Activated naive CD4-positive, alpha-beta T cell treated with anti-CD3 and anti-CD28 coated beads for 36 hours (primary cell): Measurements from ENCODE around the gene CCNI2. TPM values are rescaled to one million over a fixed set of nuclear protein-coding genes. Genes with fewer than 3 reads are reported as not detected.

Experiments
- CTCF ChIA-PET: fragments of 350-600 bp; sonication (Branson Sonifier 250); formaldehyde crosslinking; loops from one replicate; lab custom pipeline; 2021; ENCODE audit warnings: antibody characterized with exemption; lab: Charles Lee
- DNase-seq: peaks from one replicate; pipeline ENCODE4 v3.0.0-alpha.2; 2020
- H3K27ac Mint-ChIP-seq: one replicate; pipeline ENCODE4 v1.8.0; 2021; ENCODE audit warnings: mild to moderate bottlenecking, mixed read lengths
- H3K27me3 Mint-ChIP-seq: one replicate; pipeline ENCODE4 v1.8.0; 2021; ENCODE audit warnings: low read depth, mixed read lengths
- H3K36me3 Mint-ChIP-seq: one replicate; pipeline ENCODE4 v1.8.0; 2021; ENCODE audit warnings: low read depth, mixed read lengths
- H3K4me1 Mint-ChIP-seq: one replicate; pipeline ENCODE4 v1.8.0; 2021; ENCODE audit warnings: low read depth, mixed read lengths
- H3K4me3 Mint-ChIP-seq: one replicate; pipeline ENCODE4 v1.8.0; 2021; ENCODE audit warnings: mild to moderate bottlenecking, moderate library complexity, mixed read lengths
- H3K9me3 Mint-ChIP-seq: one replicate; pipeline ENCODE4 v1.8.0; 2021; ENCODE audit warnings: mixed read lengths
- intact Hi-C: fragments of 100-400 bp; cut with micrococcal nuclease; formaldehyde crosslinking; loops from one replicate; pipeline ENCODE4 v1.15.1; 2023
- total RNA-seq, 2 experiments: library from RNA; stranded (reverse); gene quantifications; one replicate each; pipeline ENCODE4 v1.2.3, GENCODE V29; 2021

The CCNI2 gene
- total RNA-seq, 2 experiments from 2014 or later, result 1.4 to 2.5 TPM

- Mint-ChIP-seq H3K4me3 (no peak overlapping the region), H3K4me1 (peaks cover 36% of the 10 kb centered on the region)
- intact Hi-C loops, result loop anchor here (1.0 kb wide), 4 partner anchors 15 to 732 kb away; partner anchors contain the start of gene KIF3A
Observed at GRCh38 chr5:132751971-132752580, 4.8 kb downstream of the CCNI2 start.

GRCh38 chr5:132752581-132753125 lies 5.4 kb downstream of the CCNI2 start:
- Mint-ChIP-seq H3K27me3 (no peaks in the 10 kb centered on the region), H3K4me1 (peaks cover 36% of the 10 kb centered on the region), H3K9me3 (no peaks in the 10 kb centered on the region), H3K4me3 (no peak overlapping the region), H3K36me3 (peaks cover 6% of the 10 kb centered on the region), H3K27ac (no peak overlapping the region)
- CTCF ChIA-PET, result interaction anchor here (1.1 to 5.8 kb wide), 3 partner anchors 14 to 69 kb away, joined by 3 to 34 read pairs (median 3); no protein-coding TSS in a partner anchor
- intact Hi-C loops, result loop anchor here (1.0 kb wide), 1 partner anchor 68 kb away; no protein-coding TSS in a partner anchor
- no peak for DNase-seq

More at GRCh38 chr5:132751971-132752580, 4.8 kb downstream of the CCNI2 start:
- peaks cover 6% of the 10 kb centered on the region for H3K36me3 Mint-ChIP-seq
- CTCF ChIA-PET, result interaction anchor here (1.1 to 5.8 kb wide), 5 partner anchors 14 to 226 kb away, joined by 3 to 34 read pairs (median 5); partner anchors contain the start of gene KIF3A
- no peak overlapping the region for H3K27ac Mint-ChIP-seq
- DNase-seq, result no peak
- no peaks in the 10 kb centered on the region for H3K9me3 Mint-ChIP-seq
- H3K27me3 Mint-ChIP-seq, result no peaks in the 10 kb centered on the region

GRCh38 chr5:132753135-132753987 lies 6.1 kb downstream of the CCNI2 start:
- Mint-ChIP-seq H3K4me3 (no peak overlapping the region), H3K27ac (no peak overlapping the region), H3K27me3 (no peaks in the 10 kb centered on the region), H3K4me1 (peaks cover 35% of the 10 kb centered on the region), H3K9me3 (no peaks in the 10 kb centered on the region), H3K36me3 (peaks cover 6% of the 10 kb centered on the region)
- intact Hi-C loops, result loop anchor here (1.0 kb wide), 1 partner anchor 67 kb away; no protein-coding TSS in a partner anchor
- DNase-seq, result peak; percentile 52
- CTCF ChIA-PET, result interaction anchor here (0.5 to 5.8 kb wide), 5 partner anchors 15 to 75 kb away, joined by 3 to 34 read pairs (median 3); no protein-coding TSS in a partner anchor

- no peaks in the 10 kb centered on the region for H3K9me3 Mint-ChIP-seq
- DNase-seq, result no peak
- no peak overlapping the region for H3K27ac Mint-ChIP-seq
- H3K27me3 Mint-ChIP-seq, result no peaks in the 10 kb centered on the region
- CTCF ChIA-PET, result interaction anchor here (0.8 to 5.8 kb wide), 5 partner anchors 14 to 227 kb away, joined by 3 to 34 read pairs (median 5); no protein-coding TSS in a partner anchor
- intact Hi-C loops, result loop anchor here (2.0 kb wide), 1 partner anchor 23 kb away; the partner anchor contains the start of gene SEPTIN8
- peaks cover 6% of the 10 kb centered on the region for H3K36me3 Mint-ChIP-seq
- H3K4me1 Mint-ChIP-seq, result peaks cover 34% of the 10 kb centered on the region
- H3K4me3 Mint-ChIP-seq, result no peak overlapping the region
Observed at GRCh38 chr5:132754111-132754510, 6.9 kb downstream of the CCNI2 start.

- intact Hi-C loops, result loop anchor here (2.0 kb wide), 1 partner anchor 22 kb away; the partner anchor contains the start of gene SEPTIN8
- no peaks in the 10 kb centered on the region for H3K27me3 Mint-ChIP-seq
- peaks cover 6% of the 10 kb centered on the region for H3K36me3 Mint-ChIP-seq
- CTCF ChIA-PET, result interaction anchor here (0.5 to 5.8 kb wide), 6 partner anchors 33 to 289 kb away, joined by 3 to 34 read pairs (median 6); no protein-coding TSS in a partner anchor
- H3K9me3 Mint-ChIP-seq, result no peaks in the 10 kb centered on the region
- no peak overlapping the region for H3K4me3 Mint-ChIP-seq
- peaks cover 34% of the 10 kb centered on the region for H3K4me1 Mint-ChIP-seq
- H3K27ac Mint-ChIP-seq, result no peak overlapping the region
- peak; percentile 47 for DNase-seq
Observed at GRCh38 chr5:132754947-132755346, 7.7 kb downstream of the CCNI2 start.

GRCh38 chr5:132756542-132756941 lies 9.3 kb downstream of the CCNI2 start:
- H3K27me3 Mint-ChIP-seq, result no peaks in the 10 kb centered on the region
- intact Hi-C loops, result no loop called here
- H3K36me3 Mint-ChIP-seq, result peaks cover 6% of the 10 kb centered on the region
- no peaks in the 10 kb centered on the region for H3K9me3 Mint-ChIP-seq
- H3K4me3 Mint-ChIP-seq, result no peak overlapping the region
- peaks cover 20% of the 10 kb centered on the region for H3K4me1 Mint-ChIP-seq
- CTCF ChIA-PET, result interaction anchor here (0.5 to 5.8 kb wide), 4 partner anchors 10 to 230 kb away, joined by 4 to 34 read pairs (median 12); partner anchors contain the start of gene CCNI2
- no peak overlapping the region for H3K27ac Mint-ChIP-seq
- DNase-seq, result no peak

GRCh38 chr5:132758451-132758850 lies 11.2 kb downstream of the CCNI2 start:
- Mint-ChIP-seq H3K4me3 (no peak overlapping the region), H3K27ac (no peak overlapping the region), H3K4me1 (peaks cover 10% of the 10 kb centered on the region), H3K27me3 (no peaks in the 10 kb centered on the region), H3K9me3 (no peaks in the 10 kb centered on the region), H3K36me3 (peaks cover 5% of the 10 kb centered on the region)
- intact Hi-C loops, result no loop called here
- CTCF ChIA-PET, result interaction anchor here (2.3 kb wide), 1 partner anchor 12 kb away, joined by 10 read pairs; the partner anchor contains the start of gene CCNI2
- no peak for DNase-seq

GRCh38 chr5:132759114-132760048 lies 12.2 kb downstream of the CCNI2 start:
- Mint-ChIP-seq H3K4me1 (peaks cover 8% of the 10 kb centered on the region), H3K4me3 (no peak overlapping the region), H3K9me3 (no peaks in the 10 kb centered on the region), H3K27me3 (no peaks in the 10 kb centered on the region), H3K36me3 (peaks cover 1% of the 10 kb centered on the region), H3K27ac (no peak overlapping the region)
- DNase-seq, result no peak
- CTCF ChIA-PET, result no interaction called here
- intact Hi-C loops, result no loop called here

GRCh38 chr5:132760049-132760420 lies 12.8 kb downstream of the CCNI2 start:
- no peaks in the 10 kb centered on the region for H3K9me3 Mint-ChIP-seq
- peaks cover 1% of the 10 kb centered on the region for H3K36me3 Mint-ChIP-seq
- DNase-seq, result no peak
- intact Hi-C loops, result no loop called here
- H3K4me3 Mint-ChIP-seq, result no peak overlapping the region
- H3K27ac Mint-ChIP-seq, result no peak overlapping the region
- H3K27me3 Mint-ChIP-seq, result no peaks in the 10 kb centered on the region
- peaks cover 2% of the 10 kb centered on the region for H3K4me1 Mint-ChIP-seq
- CTCF ChIA-PET, result no interaction called here

GRCh38 chr5:132760601-132761317 lies 13.5 kb downstream of the CCNI2 start:
- DNase-seq, result no peak
- Mint-ChIP-seq H3K9me3 (no peaks in the 10 kb centered on the region), H3K36me3 (peaks cover 1% of the 10 kb centered on the region), H3K4me3 (no peak overlapping the region), H3K27me3 (no peaks in the 10 kb centered on the region), H3K27ac (no peak overlapping the region), H3K4me1 (no peaks in the 10 kb centered on the region)
- CTCF ChIA-PET, result no interaction called here
- intact Hi-C loops, result no loop called here
